GM18907 (cell line): Measurements from ENCODE around the gene IPO4.

Experiments used
- ATAC-seq: cut with Tn5 transposase; IDR thresholded peaks from one replicate; pipeline ENCODE4 v1.9.1; 2021; ENCODE audit warnings: mild to moderate bottlenecking, moderate library complexity; ENCODE audit not compliant: unreplicated experiment

Gene IPO4

GRCh38 chr14:24194873-24195185 lies 6.2 kb upstream of the IPO4 start:
- no peak for ATAC-seq

- ATAC-seq: no peak
Observed at GRCh38 chr14:24194186-24194872, 5.7 kb upstream of the IPO4 start.

GRCh38 chr14:24192933-24193332 lies 4.3 kb upstream of the IPO4 start:
- ATAC-seq: no peak

- ATAC-seq: no peak
Observed at GRCh38 chr14:24190416-24190815, 1.8 kb upstream of the IPO4 start.

GRCh38 chr14:24189460-24189859 lies 844 bp upstream of the IPO4 start:
- no peak for ATAC-seq

GRCh38 chr14:24189059-24189375 lies 401 bp upstream of the IPO4 start:
- no peak for ATAC-seq

GRCh38 chr14:24187539-24187915 lies 1.1 kb downstream of the IPO4 start:
- ATAC-seq: no peak

GRCh38 chr14:24186831-24187538 lies 1.6 kb downstream of the IPO4 start:
- no peak for ATAC-seq

GRCh38 chr14:24185741-24186140 lies 2.9 kb downstream of the IPO4 start:
- no peak for ATAC-seq

- no peak for ATAC-seq
Observed at GRCh38 chr14:24185026-24185425, 3.6 kb downstream of the IPO4 start.

GRCh38 chr14:24184104-24184970 lies 4.3 kb downstream of the IPO4 start:
- no peak for ATAC-seq

GRCh38 chr14:24183014-24183481 lies 5.6 kb downstream of the IPO4 start:
- ATAC-seq: no peak

GRCh38 chr14:24182110-24182882 lies 6.3 kb downstream of the IPO4 start:
- no peak for ATAC-seq

- no peak for ATAC-seq
Observed at GRCh38 chr14:24181371-24182077, 7.1 kb downstream of the IPO4 start.

- ATAC-seq: no peak
Observed at GRCh38 chr14:24179961-24180796, 8.4 kb downstream of the IPO4 start.

GRCh38 chr14:24179294-24179960 lies 9.2 kb downstream of the IPO4 start:
- ATAC-seq: no peak

- no peak for ATAC-seq
Observed at GRCh38 chr14:24178399-24179178, 10.0 kb downstream of the IPO4 start.

- no peak for ATAC-seq
Observed at GRCh38 chr14:24177891-24178290, 10.7 kb downstream of the IPO4 start.
